ENCODE results near the gene GPR132.
"Not testable (repeated sequence)": the region's sequence is repeated elsewhere in the genome, so short reads cannot be mapped to it uniquely, and the experiment has no call there.

Gene GPR132

GRCh38 chr14:105090493-105091053, 25.3 kb upstream of the GPR132 start:
- DNase-seq, result peak; percentile 96

DNA sequence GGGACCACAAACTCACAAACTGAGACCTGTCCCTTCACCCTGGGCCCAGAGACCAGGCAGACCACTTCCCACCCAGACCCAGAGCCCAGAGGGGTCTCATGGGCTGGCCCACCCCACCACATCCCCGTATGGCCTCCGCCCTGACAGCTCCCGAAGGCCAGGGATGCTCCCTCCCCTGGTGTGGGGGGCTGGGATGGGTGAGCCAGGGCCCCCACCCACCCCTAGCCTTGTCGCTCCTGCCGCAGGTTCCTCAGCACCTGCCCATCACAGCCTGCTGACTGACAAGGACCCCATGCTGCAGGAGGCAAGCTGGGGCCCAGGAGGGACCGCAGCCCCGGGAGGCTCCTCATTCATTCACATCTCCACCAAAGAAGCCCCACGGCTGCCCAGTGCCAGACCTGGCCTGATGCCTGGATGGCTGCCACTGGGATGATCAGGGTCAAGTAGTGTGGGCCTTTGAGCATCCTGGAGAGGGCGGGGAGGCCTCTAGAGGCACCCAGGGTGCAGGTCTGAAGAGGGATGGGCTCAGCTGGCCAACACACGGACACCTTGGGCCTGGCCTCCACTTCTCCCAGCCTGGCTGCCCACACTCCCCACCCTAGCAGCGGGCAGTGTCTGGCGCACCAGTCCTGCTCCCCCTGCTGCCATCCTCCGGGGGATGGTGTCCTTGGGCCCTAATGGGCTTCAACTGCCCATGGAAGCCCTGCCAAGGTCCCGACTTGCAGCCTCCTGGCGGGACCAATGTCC, 24.7 kb upstream of the GPR132 start:
- DNase-seq, result no peak

DNA sequence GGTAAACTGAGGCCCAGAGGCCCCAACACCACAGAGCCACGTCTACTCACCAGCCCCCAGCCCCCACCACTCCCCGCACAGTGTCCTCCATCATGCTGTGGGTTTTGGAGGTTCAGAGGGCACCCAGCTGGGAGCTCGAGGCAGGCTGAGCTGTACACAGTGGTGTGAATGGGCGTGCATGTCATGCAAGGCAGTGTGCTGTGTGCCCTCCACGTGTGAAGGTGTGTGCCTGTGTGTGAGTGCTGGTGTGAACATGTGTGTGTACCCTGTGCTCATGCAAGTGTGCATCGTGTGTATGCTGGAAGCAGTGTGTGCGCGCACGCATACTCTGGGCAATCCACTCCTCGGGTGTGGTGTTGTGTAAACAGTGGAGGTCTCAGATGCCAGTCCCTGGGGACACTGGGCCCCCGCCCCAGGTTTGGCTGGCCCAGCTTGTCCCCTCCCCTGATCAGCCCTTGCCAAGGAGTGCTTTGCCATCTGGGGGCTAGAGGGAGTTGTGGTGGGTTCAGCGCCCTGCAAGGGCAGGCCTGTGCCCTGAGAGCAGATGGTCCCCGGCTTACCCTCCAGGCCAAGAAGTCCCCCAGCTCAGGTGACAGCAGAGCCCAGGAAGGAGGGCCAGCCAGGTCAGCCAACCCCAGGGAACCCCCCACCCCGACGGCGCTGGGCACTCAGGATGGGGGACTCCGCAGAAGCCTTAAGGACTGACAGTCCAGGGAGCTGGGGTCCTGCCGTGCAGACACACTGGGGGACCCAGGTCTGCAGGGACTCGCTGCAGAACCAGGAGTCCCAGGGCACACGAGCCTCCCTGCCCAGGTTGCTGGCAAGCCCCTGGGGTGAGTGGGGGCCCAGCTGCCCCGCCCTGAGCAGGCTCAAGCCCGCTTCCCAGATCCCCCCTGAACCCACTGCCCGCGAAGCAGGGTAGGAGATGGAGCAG, 23.8 kb upstream of the GPR132 start:
- DNase-seq, result peak; percentile 81

- peak; percentile 89 for DNase-seq
Measured at GRCh38 chr14:105087963-105088811, 23.0 kb upstream of the GPR132 start.

DNA sequence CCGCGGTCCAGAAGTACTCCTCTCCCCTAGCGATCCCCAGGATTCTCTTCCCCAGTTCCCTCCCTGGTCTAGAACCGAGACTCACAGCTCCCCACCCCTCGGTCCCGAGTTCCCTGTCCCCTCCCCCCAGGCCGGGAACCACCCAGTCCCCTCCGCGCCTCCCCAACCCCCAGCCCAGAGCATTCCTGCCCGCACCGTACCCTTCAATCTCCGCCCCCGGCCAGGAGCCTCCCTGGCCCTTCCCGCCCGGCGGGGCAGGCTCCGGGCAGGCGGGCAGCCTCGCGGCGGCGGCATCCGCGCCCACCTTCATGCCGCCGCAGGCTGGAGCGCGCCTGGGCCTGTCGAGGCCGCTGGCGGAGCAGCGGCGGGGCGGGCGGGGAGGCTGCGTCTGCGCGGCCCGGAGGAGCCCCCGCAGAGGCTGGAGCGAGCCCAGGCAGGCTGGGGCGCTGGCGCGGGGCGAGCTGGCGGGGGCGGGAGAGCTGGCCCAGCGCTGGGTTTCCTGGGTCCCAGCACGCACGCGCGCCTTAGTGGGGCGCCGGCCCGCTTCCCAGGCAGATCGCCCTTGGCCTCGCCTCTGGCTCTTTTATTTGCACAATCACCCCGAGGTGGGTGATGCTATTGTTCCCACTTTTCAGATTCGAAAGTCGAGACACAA, 22.2 kb upstream of the GPR132 start:
- peak; percentile 89 for DNase-seq

- DNase-seq, result peak; percentile 69
Measured at GRCh38 chr14:105086833-105087307, 21.6 kb upstream of the GPR132 start.

GRCh38 chr14:105085766-105086165, 20.5 kb upstream of the GPR132 start:
- DNase-seq, result no peak

- no peak for DNase-seq
Measured at GRCh38 chr14:105084741-105085571, 19.7 kb upstream of the GPR132 start.

DNA sequence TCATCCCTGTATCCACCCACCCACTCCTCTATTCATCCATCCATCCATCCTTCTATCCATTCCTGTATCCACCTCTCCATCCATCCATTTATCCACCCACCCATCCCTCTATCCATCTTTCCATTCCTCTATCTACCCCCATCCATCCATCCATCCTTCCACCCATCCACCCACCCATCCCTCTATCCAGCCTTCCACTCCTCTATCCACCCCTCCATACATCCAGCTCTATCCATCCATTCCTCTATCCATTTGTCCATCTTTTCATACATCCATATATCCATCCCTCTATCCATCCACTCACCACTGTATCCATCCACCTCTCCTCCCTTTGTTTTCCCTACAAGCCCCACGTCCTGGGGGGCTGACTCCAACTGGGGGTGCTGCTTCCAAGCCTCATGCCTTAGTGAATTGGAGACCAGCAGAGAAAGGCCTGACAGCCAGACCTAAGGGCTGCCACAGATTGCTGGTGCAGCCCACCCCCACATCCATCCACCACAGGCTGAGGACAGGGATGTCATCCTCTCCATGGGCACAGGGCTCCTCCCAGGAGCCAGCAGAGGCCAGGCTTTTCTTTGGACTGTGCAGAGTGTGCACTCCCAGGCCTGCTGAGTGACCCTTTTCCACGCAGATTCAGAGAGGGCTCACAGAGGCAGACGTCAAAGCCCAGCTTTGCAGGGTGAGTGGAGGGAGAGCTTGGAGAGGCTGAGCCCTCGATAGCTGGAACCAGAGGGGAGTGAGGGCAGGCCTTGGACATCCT, 18.9 kb upstream of the GPR132 start:
- DNase-seq, result no peak

DNA sequence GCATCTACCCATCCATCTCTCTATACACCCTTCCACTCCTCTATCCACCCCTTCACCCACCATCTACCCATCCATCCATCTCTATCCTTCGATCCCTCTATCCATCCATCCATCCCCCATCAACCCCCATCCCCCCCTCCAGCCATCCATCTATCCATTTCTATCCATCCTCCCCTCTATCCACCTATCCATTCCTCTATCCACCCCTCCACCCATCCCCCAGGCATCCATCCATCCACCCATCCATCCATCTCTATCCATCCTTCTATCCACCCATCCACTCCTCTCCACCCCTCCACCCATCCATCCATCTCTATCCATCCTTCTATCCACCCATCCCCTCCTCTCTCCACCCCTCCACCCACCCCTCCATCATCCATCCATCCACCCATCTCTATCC, 17.5 kb upstream of the GPR132 start:
- DNase-seq, result no peak

DNA sequence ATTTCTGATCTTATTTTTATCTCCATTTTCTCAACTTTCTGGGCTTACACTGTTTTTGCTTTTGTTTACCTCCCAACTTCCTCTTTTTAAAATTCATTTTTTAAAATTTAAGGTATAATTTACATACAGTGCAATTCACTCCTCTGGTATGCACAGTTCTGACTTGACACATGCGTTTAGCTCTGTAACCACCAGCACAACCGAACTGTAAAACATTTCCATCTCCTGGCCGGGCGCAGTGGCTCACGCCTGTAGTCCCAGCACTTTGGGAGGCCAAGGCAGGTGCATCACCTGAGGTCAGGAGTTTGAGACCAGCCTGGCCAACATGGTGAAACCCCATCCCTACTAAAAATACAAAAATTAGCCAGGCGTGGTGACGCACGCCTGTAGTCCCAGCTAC, 16.2 kb upstream of the GPR132 start:
- DNase-seq, result not testable (repeated sequence)

DNA sequence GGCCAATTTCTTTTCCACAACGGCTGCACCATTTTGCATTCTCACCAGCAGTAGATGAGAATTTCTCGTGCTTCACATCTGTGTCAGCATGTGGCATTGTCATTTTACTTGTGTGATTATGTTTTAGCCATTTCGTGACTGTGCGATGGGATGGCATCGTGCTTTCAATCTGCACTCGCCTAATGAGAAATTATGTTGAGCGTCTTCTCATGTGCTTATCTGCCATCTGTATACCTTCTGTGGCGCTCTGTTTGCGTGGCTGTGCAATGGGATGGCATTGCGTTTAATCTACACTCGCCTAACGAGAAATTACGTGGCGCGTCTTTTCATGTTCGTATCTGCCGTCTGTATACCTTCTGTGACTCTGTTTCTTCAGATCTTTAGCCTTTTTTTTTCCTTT, 14.9 kb upstream of the GPR132 start:
- peak; percentile 33 for DNase-seq

- no peak for DNase-seq
Measured at GRCh38 chr14:105078294-105078693, 13.1 kb upstream of the GPR132 start.

GRCh38 chr14:105077649-105077995, 12.4 kb upstream of the GPR132 start:
- no peak for DNase-seq

DNA sequence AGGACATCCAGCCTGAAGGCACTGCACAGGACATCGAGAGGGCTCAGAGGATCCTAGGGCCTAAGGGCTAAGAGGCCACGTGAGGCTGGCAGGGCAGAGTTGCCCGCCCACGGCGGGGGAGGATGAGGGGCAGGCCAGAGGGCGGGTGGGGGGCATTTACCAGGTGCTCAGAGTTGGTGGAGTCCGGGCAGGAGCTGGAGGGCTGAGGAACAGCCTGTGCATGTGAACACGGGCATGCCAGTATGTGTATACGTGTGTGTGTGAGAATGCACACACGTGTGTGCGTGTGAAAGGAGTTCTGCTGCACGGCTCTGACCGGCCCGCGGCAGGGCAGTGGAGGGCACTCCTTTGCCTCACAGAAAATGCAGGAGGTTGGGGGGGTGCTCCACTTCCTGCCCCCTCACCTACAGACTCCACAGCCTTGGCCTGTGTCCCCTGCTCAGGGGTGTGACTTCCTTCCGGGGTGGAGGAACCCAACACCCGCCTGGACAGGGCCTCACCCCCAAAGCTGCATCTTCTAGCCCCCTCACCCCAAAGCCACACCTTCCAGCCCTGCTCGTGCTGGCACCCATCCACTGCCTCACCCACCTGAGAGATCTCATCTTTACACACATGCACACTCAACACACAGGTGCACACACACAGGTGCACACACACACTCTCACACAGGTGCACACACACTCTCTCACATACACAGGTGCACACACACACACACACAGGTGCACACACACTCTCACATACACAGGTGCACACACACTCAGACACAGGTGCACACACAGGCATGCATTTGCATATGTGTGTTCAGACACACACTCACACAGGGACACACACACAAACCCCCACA, 11.8 kb upstream of the GPR132 start:
- DNase-seq, result no peak

DNA sequence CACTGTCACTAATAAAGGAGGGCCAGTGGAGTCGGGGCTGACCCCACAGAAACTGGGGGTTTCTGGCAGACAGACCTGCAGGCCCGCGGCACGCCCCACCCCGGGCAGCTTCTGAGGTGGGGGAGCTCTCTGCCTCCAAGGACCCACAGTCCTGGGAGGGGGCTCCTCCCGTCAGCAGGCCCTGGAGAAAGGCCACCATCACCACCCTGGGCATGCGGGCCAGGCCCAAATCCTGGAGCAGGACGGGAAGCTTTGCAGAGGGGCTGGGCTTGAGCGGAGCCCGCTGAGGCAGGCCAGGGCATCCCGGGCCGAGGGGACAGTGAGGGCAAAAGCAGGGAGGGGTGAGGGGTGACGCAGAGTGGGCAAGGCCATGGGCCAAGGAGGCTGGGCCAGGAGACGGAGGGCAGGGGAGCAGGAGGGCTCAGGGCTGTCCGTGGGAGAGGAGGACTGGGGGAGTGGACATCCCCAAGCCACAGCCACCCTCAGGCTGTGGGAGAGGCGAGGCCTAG, 11.1 kb upstream of the GPR132 start:
- DNase-seq, result no peak

- peak; percentile 35 for DNase-seq
Measured at GRCh38 chr14:105075379-105076295, 10.4 kb upstream of the GPR132 start.

DNA sequence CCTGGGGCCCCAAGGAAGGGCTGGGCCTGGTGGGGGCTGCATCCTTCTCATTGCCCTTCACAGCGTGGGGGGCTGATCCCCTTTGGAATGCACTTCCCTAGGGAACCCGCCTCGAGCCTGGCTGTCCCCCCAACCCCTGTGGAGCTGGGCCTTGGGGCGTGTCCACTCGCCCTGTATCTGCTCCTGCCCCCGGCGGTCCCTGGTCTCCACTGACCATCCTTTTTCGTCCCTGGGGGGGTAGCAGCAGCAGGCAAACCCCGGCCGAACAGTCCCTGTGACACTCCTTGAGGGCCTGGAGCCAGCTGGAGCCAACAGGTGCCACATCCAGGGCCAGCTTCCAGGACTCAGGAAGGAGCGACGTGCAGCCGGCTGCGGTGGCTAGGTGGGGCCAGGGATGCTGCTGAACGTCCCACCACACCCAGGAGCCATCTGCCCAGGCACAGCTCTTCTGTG, 9.4 kb upstream of the GPR132 start:
- DNase-seq, result peak; percentile 54

Data from NCI-H1694 (cell line).